ENCODE measurements around the gene APOBEC3H. TPM values are rescaled to one million over a fixed set of nuclear protein-coding genes. Genes with fewer than 3 reads are reported as not detected.

APOBEC3H gene
- total RNA-seq, 1 donor from 2014 or later = not detected

GRCh38 chr22:39134366-39135091 lies 37.5 kb downstream of the APOBEC3H start:
- no peak overlapping the region for H3K4me3 ChIP-seq (ENCODE audit: low read depth, low read length)
- no peak for DNase-seq (ENCODE audit: low read depth)
- TF ChIP-seq CTCF (conservative IDR thresholded peaks at IDR 0.05; ENCODE audit: low read depth, low read length) = no peak

- no peak overlapping the region for H3K4me3 ChIP-seq (ENCODE audit: low read depth, low read length)
- TF ChIP-seq CTCF (conservative IDR thresholded peaks at IDR 0.05; ENCODE audit: low read depth, low read length) = peak; percentile 49
- DNase-seq (ENCODE audit: low read depth) = no peak
Observed at GRCh38 chr22:39135092-39135896, 38.2 kb downstream of the APOBEC3H start.

DNA sequence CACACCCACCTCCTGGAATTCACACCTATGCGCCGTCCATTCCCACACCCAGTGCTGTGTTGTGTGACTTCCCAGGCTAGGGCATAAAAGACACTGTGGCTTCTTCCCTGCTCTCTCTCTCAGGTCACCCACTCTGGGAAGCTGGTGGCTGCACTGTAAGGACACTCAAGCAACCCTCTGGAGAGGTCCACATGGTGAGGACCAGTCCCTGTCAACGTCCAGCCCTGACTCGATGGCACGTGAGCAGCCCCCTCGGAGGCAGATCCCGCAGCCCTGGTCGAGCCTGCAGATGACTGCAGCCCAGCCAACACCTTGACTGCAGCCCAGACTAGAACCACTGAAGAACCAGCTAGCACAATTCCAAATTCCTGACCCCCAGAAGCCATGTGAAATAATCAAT lies 39.3 kb downstream of the APOBEC3H start:
- no peak overlapping the region for H3K4me3 ChIP-seq (ENCODE audit: low read depth, low read length)
- TF ChIP-seq CTCF (conservative IDR thresholded peaks at IDR 0.05; ENCODE audit: low read depth, low read length) = no peak
- no peak for DNase-seq (ENCODE audit: low read depth)

- DNase-seq (ENCODE audit: low read depth) = no peak
Observed at GRCh38 chr22:39138357-39138997, 41.4 kb downstream of the APOBEC3H start.

DNA sequence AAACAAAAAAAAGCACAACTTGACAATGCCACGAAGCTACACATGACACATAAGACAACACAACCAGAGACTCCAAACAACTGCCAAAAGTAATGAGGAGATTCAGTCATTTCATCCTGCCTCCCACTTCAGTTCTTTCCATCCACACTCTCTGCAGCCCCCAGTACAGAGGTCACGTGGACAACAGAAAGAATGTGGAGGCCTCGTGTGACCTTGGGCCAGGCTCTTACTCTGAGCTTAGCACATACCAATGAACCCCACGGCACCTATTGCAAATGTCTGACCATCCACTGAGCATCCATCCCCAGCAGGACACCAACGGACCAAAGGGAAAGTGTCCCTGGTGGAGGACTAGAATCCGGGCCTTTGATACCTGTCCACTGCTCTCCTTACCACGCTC lies 42.9 kb downstream of the APOBEC3H start:
- TF ChIP-seq CTCF (conservative IDR thresholded peaks at IDR 0.05; ENCODE audit: low read depth, low read length) = no peak
- DNase-seq (ENCODE audit: low read depth) = no peak

More at GRCh38 chr22:39138357-39138997, 41.4 kb downstream of the APOBEC3H start:
- H3K4me3 ChIP-seq (ENCODE audit: low read depth, low read length) = no peak overlapping the region
- no peak for TF ChIP-seq CTCF (conservative IDR thresholded peaks at IDR 0.05; ENCODE audit: low read depth, low read length)

DNA sequence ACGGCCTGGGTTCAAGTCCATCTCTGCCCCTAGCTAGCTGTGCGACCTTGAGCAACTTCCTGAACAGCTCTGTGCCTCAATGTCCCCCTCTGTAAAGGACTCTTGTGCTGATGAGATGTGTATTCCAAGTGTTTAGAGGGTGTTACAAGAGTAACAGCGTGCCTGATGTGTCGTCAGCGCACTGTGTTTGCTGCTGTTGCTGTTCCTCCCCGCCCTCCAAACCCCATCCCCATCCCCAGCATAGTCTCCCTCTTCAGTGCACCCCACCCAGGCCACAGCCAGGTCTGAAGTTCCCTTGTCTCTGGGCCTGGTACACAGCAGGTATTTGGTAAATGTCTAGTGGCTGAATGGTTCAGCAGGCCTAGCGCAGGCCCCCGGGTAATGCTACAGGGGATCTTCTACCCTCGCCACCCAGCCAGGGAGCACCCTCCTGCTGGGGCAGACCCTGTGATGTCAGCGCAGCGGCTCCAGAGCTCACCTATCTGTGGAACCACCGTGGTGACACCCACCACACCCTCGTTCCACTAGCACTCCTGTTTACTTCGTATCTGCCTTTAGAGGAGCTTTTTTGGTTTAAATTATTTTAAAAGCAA lies 45.1 kb downstream of the APOBEC3H start:
- no peak for DNase-seq (ENCODE audit: low read depth)
- H3K4me3 ChIP-seq (ENCODE audit: low read depth, low read length) = no peak overlapping the region
- no peak for TF ChIP-seq CTCF (conservative IDR thresholded peaks at IDR 0.05; ENCODE audit: low read depth, low read length)

More for the DNA sequence above, 42.9 kb downstream of the APOBEC3H start:
- H3K4me3 ChIP-seq (ENCODE audit: low read depth, low read length) = no peak overlapping the region
